GM19452 (cell line): ENCODE data around the gene RPL35A.
"Not testable (repeated sequence)": the region's sequence is repeated elsewhere in the genome, so short reads cannot be mapped to it uniquely, and the experiment has no call there.

Source experiments
- ATAC-seq: cut with Tn5 transposase; IDR thresholded peaks from one replicate; pipeline ENCODE4 v1.9.1; 2021; ENCODE audit not compliant: unreplicated experiment

Gene RPL35A

GRCh38 chr3:197951392-197951990, 1.5 kb downstream of the RPL35A start:
- no peak for ATAC-seq

- no peak for ATAC-seq
Measured at GRCh38 chr3:197952440-197952839, 2.5 kb downstream of the RPL35A start.

- ATAC-seq, result no peak
Measured at GRCh38 chr3:197953325-197953724, 3.3 kb downstream of the RPL35A start.

GRCh38 chr3:197953881-197954280, 3.9 kb downstream of the RPL35A start:
- no peak for ATAC-seq

- no peak for ATAC-seq
Measured at GRCh38 chr3:197955892-197956477, 6.0 kb downstream of the RPL35A start.

- ATAC-seq, result no peak
Measured at GRCh38 chr3:197956626-197956988, 6.6 kb downstream of the RPL35A start.

GRCh38 chr3:197957790-197958133, 7.8 kb downstream of the RPL35A start:
- ATAC-seq, result no peak

- no peak for ATAC-seq
Measured at GRCh38 chr3:197958346-197958745, 8.4 kb downstream of the RPL35A start.

- not testable (repeated sequence) for ATAC-seq
Measured at GRCh38 chr3:197958848-197959247, 8.9 kb downstream of the RPL35A start.

- no peak for ATAC-seq
Measured at GRCh38 chr3:197959500-197959890, 9.5 kb downstream of the RPL35A start.

- ATAC-seq, result peak; percentile 96
Measured at GRCh38 chr3:197959891-197960693, 10.1 kb downstream of the RPL35A start, which contains the start of gene LMLN. LMLN (plus strand) TSS chr3:197960217; CDS start chr3:197960246, 29 bp downstream.

GRCh38 chr3:197960694-197961581, 10.9 kb downstream of the RPL35A start:
- ATAC-seq, result no peak

GRCh38 chr3:197961582-197961945, 11.6 kb downstream of the RPL35A start:
- ATAC-seq, result no peak

- ATAC-seq, result no peak
Measured at GRCh38 chr3:197963019-197963637, 13.1 kb downstream of the RPL35A start.

GRCh38 chr3:197967337-197967989, 17.5 kb downstream of the RPL35A start:
- ATAC-seq, result not testable (repeated sequence)

GRCh38 chr3:197970588-197970987, 20.6 kb downstream of the RPL35A start:
- ATAC-seq, result no peak

GRCh38 chr3:197974016-197974415, 24.0 kb downstream of the RPL35A start:
- no peak for ATAC-seq

GRCh38 chr3:197975311-197975710, 25.3 kb downstream of the RPL35A start:
- no peak for ATAC-seq

- no peak for ATAC-seq
Measured at GRCh38 chr3:197983076-197983475, 33.1 kb downstream of the RPL35A start.

GRCh38 chr3:197989651-197990050, 39.7 kb downstream of the RPL35A start:
- ATAC-seq, result no peak
